ENCODE measurements around the gene MACROD1. TPM values are rescaled to one million over a fixed set of nuclear protein-coding genes. Genes with fewer than 3 reads are reported as not detected.

Gene MACROD1
- total and polyA plus RNA-seq, 2 donors (not counting 3 experiments of a cell fraction or from before 2014, with no cell fraction given) = 11.0 to 16.2 TPM

DNA sequence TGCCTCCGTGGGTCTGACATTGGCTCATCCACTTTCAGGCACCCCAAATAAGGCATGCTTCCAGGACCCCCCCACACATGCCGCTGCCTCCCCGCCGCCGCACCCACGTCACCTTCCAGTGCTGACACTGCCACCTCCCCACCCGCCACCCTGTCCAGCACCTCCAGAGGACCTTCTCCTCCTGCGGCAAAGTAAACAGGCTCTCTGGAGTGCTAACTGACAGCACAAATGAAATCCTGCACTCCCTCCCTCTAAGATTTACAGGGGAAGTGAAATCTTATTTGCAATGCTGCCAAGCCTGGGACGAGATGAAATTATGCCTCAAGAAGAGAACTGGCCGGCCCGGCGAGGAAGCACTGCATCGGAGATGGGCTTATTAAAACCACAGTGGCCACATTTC, 35.3 kb downstream of the MACROD1 start:
- no peaks in the 10 kb centered on the region for H3K9me1 ChIP-seq (replicated peaks; ENCODE audit: control insufficient read depth, extremely low read depth, insufficient read depth, low read length)
- intact Hi-C loops (cut with micrococcal nuclease) = no loop called here
- DNase-seq (ENCODE audit: low read depth, low spot score) = no peak
- no peaks in the 10 kb centered on the region for H3K79me2 ChIP-seq (ENCODE audit: control insufficient read depth, insufficient read depth, low read length)
- dilution Hi-C loops (cut with MboI; ENCODE audit: extremely low pct_ligation_motif_present, low sequenced_read_pairs) = no loop called here
- H3K9ac ChIP-seq (replicated peaks; ENCODE audit: extremely low read depth, insufficient read depth, low read length) = no peak overlapping the region
- no peaks in the 10 kb centered on the region for H4K20me1 ChIP-seq (replicated peaks; ENCODE audit: control insufficient read depth, extremely low read depth, insufficient read depth, low read length)
- ChIA-PET CTCF (no interaction called here), POLR2A (no interaction called here)
- FAIRE-seq = no peak
- no peaks in the 10 kb centered on the region for H3K27me3 ChIP-seq (ENCODE audit: control insufficient read depth in 2 of 2, insufficient read depth in 2 of 2, low read length in 2 of 2)
- no peaks in the 10 kb centered on the region for H3K36me3 ChIP-seq (ENCODE audit: control insufficient read depth in 2 of 2, extremely low read depth in 1 of 2, insufficient read depth in 2 of 2, low read length in 2 of 2)
- no peaks in the 10 kb centered on the region for H3K9me3 ChIP-seq (replicated peaks; ENCODE audit: control insufficient read depth, insufficient read depth, low read length)
- BruUV-seq (replicated peaks) = no TSS peak
- H2AFZ ChIP-seq (ENCODE audit: low read depth, low read length) = no peak overlapping the region
- TF ChIP-seq FOS (IDR thresholded peaks at IDR 0.05; ENCODE audit: borderline replicate concordance, insufficient read depth, low read length) = no peak
- TF ChIP-seq POLR2A (IDR thresholded peaks at IDR 0.05; ENCODE audit: low read depth, low read length) = no peak
- H3K4me2 ChIP-seq (ENCODE audit: insufficient read depth, low read length) = no peak overlapping the region
- H3K4me1 ChIP-seq (ENCODE audit: control insufficient read depth, extremely low read depth, insufficient read depth, low read length) = no peaks in the 10 kb centered on the region
- no peak overlapping the region for H3K4me3 ChIP-seq (replicated peaks in 1 of 3; ENCODE audit: insufficient read depth in 1 of 3, low read depth in 1 of 3, low read length in 3 of 3)
- no peak overlapping the region for H3K27ac ChIP-seq (ENCODE audit: insufficient read depth, low read depth, low read length)

DNA sequence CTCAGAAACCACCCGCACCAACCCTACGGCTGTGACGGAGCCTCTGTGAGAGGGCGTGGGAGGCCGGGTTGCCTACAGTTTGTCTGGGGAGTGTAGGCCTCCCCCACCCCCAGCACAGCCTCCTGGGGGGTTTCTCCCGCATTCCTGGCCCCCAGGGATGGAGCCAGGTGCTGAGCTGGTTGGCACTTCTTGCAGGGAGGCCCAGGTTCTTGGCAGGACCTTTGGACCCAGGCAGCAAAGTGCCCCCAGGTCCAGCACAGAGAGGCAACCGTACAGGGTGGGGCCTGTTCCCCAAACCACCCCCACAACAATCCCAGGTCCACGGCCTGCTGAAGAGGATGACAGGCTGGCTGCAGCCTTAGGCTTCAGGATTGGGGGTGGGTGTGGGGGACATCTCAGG, 36.5 kb downstream of the MACROD1 start:
- Histone ChIP-seq H3K36me3 (ENCODE audit: control insufficient read depth in 2 of 2, extremely low read depth in 1 of 2, insufficient read depth in 2 of 2, low read length in 2 of 2) (no peaks in the 10 kb centered on the region), H3K4me3 (replicated peaks in 1 of 3; ENCODE audit: insufficient read depth in 1 of 3, low read depth in 1 of 3, low read length in 3 of 3) (no peak overlapping the region), H3K27me3 (ENCODE audit: control insufficient read depth in 2 of 2, insufficient read depth in 2 of 2, low read length in 2 of 2) (no peaks in the 10 kb centered on the region), H3K9me3 (replicated peaks; ENCODE audit: control insufficient read depth, insufficient read depth, low read length) (no peaks in the 10 kb centered on the region), H3K9ac (replicated peaks; ENCODE audit: extremely low read depth, insufficient read depth, low read length) (no peak overlapping the region), H3K27ac (ENCODE audit: insufficient read depth, low read depth, low read length) (no peak overlapping the region), H3K4me1 (ENCODE audit: control insufficient read depth, extremely low read depth, insufficient read depth, low read length) (no peaks in the 10 kb centered on the region), H3K9me1 (replicated peaks; ENCODE audit: control insufficient read depth, extremely low read depth, insufficient read depth, low read length) (no peaks in the 10 kb centered on the region), H3K79me2 (ENCODE audit: control insufficient read depth, insufficient read depth, low read length) (no peaks in the 10 kb centered on the region), H4K20me1 (replicated peaks; ENCODE audit: control insufficient read depth, extremely low read depth, insufficient read depth, low read length) (no peaks in the 10 kb centered on the region), H2AFZ (ENCODE audit: low read depth, low read length) (no peak overlapping the region), H3K4me2 (ENCODE audit: insufficient read depth, low read length) (no peak overlapping the region)
- no peak for TF ChIP-seq JUN (IDR thresholded peaks at IDR 0.05; ENCODE audit: borderline replicate concordance, insufficient read depth, insufficient read length, low read depth)
- no peak for TF ChIP-seq POLR2AphosphoS5 (IDR thresholded peaks at IDR 0.05; ENCODE audit: insufficient read depth, low read depth, low read length)
- TF ChIP-seq, protein P1, sequence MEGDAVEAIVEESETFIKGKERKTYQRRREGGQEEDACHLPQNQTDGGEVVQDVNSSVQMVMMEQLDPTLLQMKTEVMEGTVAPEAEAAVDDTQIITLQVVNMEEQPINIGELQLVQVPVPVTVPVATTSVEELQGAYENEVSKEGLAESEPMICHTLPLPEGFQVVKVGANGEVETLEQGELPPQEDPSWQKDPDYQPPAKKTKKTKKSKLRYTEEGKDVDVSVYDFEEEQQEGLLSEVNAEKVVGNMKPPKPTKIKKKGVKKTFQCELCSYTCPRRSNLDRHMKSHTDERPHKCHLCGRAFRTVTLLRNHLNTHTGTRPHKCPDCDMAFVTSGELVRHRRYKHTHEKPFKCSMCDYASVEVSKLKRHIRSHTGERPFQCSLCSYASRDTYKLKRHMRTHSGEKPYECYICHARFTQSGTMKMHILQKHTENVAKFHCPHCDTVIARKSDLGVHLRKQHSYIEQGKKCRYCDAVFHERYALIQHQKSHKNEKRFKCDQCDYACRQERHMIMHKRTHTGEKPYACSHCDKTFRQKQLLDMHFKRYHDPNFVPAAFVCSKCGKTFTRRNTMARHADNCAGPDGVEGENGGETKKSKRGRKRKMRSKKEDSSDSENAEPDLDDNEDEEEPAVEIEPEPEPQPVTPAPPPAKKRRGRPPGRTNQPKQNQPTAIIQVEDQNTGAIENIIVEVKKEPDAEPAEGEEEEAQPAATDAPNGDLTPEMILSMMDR (IDR thresholded peaks at IDR 0.05; ENCODE audit: extremely low read depth in 1 of 2, insufficient read depth in 1 of 2, low read depth in 1 of 2, low read length in 2 of 2) = no peak
- no peak for TF ChIP-seq POLR2A (IDR thresholded peaks at IDR 0.05; ENCODE audit: low read depth, low read length)
- TF ChIP-seq, protein P2, sequence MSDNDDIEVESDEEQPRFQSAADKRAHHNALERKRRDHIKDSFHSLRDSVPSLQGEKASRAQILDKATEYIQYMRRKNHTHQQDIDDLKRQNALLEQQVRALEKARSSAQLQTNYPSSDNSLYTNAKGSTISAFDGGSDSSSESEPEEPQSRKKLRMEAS (IDR thresholded peaks at IDR 0.05; ENCODE audit: insufficient read depth, insufficient read length) = no peak
- TF ChIP-seq FOS (IDR thresholded peaks at IDR 0.05; ENCODE audit: borderline replicate concordance, insufficient read depth, low read length) = no peak
- no peak for TF ChIP-seq MYC (IDR thresholded peaks at IDR 0.05; ENCODE audit: low read depth, low read length)
- no peak for TF ChIP-seq GATA2 (IDR thresholded peaks at IDR 0.05; ENCODE audit: insufficient read depth, insufficient read length, low read depth, low read length)
- FAIRE-seq (no peak), DNase-seq (ENCODE audit: low read depth, low spot score) (no peak)
- CTCF ChIA-PET = no interaction called here
- POLR2A ChIA-PET = no interaction called here
- dilution Hi-C loops (cut with MboI; ENCODE audit: extremely low pct_ligation_motif_present, low sequenced_read_pairs) (no loop called here), intact Hi-C loops (cut with micrococcal nuclease) (no loop called here)
- BruUV-seq (replicated peaks) = no TSS peak

All from endothelial cell of umbilical vein (primary cell).